Bone marrow (tissue), 2 donors: ENCODE data around the gene LKAAEAR1.
"Not testable (repeated sequence)": the region's sequence is repeated elsewhere in the genome, so short reads cannot be mapped to it uniquely, and the experiment has no call there.

ENCODE experiments used
- DNase-seq, 2 donors: peaks; one replicate each; lab custom pipeline; 2025; lab: John Stamatoyannopoulos, UW

Gene LKAAEAR1

DNA sequence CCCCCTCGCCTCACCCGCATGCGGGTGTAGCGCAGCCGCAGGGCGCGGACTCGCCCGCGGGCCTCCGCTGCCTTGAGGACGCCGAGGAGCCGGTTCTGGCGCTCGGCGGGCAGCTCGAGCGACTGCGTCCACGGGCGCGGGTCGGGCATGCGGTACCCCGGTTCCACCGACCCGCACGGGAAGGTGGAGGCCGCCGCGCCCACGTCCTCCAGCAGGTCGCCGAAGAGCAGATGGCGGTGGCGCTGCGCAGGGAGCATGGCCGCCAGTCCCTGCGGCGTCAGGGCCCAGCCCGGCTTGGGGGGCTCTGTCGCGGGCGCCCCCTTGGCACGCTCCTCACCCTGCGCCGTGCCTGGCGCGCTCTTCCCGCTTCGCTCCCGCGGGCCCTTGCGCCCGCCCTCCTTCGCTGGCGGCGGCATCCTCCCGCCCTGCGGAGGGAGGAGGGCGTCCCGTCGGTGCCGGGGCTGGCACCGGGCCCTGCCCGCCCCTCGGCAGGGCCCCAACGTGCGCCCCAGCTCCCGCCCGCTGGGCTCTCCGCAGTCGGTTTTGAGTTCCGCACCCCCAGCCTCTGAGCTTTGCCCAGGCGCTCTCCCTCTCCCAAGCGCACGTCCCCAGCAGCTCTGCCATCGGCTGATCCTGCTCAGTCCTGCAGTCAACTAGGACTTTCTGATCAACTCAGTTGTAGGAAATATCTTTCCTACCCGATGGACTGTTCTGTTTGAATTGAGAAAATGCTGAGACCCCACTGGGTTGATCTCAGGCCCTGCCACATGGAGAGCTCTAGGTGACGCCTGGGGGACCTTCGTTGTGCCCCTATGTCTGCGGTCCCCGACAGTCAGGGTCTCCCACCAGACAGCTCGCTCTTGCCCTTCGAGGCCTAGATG, at the start of gene LKAAEAR1:
Gene LKAAEAR1 (minus strand): TSS at position 595 of the 881 bp plus-strand sequence. CDS start 179 bp downstream, at position 416.
- no peak for DNase-seq

- no peak for DNase-seq
These were observed 47.2 kb upstream of the LKAAEAR1 start for GRCh38 chr20:64131406-64131805.

DNA sequence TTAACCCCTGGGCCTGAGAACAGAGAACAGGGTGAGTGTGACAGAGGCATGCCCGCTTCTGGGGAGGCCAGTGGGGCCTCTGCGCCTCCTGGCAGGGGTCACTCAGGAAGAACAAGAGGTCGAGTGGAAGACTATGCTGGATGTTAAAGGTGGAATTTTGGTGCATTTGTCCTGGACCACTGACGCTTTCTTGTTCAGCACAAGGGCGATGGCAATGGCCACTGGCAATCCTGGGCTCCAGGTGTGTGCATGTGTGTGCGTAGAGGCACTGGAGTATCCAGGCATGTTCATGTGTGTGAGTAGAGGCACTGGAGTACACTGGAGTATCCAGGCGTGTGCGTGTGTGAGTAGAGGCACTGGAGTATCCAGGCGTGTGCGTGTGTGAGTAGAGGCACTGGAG, 46.7 kb upstream of the LKAAEAR1 start:
- DNase-seq = no peak

DNA sequence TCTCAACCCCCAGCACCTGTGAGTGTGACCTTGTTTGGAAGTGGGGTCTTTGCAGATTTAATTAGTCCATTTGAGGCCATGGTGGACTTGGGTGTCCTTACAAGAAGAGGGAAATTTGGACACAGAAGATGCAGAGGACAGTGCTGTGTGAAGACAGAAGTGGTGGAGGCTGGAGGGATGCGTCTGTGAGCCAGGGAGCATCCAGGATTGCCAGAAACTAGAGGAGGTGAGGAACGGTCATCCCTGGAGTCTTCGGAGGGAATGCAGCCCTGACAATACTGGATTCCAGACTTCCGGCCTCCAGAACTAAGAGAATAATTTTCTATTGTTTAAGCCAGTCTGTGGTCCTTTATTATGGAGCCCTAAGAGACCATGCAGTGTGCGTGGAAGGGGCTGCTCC, 46.1 kb upstream of the LKAAEAR1 start:
- no peak for DNase-seq

GRCh38 chr20:64129146-64129782, 45.1 kb upstream of the LKAAEAR1 start:
- DNase-seq = no peak

DNA sequence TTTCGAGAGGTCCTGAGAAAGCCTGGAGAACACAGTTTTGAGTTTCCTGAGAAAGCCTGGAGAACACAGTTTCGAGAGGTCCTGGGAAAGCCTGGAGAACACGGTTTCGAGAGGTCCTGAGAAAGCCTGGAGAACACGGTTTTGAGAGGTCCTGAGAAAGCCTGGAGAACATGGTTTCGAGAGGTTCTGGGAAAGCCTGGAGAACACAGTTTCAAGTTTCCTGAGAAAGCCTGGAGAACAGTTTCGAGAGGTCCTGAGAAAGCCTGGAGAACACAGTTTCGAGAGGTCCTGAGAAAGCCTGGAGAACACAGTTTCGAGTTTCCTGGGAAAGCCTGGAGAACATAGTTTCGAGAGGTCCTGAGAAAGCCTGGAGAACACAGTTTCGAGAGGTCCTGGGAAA, 39.3 kb upstream of the LKAAEAR1 start:
- DNase-seq = not testable (repeated sequence)

- DNase-seq = not testable (repeated sequence)
These were observed 38.7 kb upstream of the LKAAEAR1 start for GRCh38 chr20:64122927-64123326.

DNA sequence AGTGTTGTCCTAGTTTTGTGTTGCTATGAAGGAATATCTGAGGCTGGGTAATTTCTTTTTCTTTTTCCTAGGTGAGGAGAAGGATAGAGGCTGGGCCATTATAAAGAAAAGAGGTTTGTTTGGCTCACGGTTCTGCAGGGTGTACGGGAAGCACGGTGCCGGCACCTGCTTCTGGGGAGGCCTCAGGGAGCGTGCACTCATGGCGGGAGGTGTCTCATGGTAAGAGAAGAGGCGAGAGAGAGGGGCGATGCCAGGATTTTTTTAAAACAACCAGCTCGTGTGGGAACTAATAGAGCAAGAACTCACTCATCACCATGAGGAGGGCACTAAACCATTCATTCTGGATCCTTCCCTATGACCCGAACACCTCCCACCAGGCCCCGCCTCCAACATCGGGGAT, 37.4 kb upstream of the LKAAEAR1 start:
- no peak for DNase-seq

GRCh38 chr20:64119681-64120341, 35.6 kb upstream of the LKAAEAR1 start:
- DNase-seq = no peak

GRCh38 chr20:64119301-64119680, 35.1 kb upstream of the LKAAEAR1 start:
- DNase-seq = no peak

DNA sequence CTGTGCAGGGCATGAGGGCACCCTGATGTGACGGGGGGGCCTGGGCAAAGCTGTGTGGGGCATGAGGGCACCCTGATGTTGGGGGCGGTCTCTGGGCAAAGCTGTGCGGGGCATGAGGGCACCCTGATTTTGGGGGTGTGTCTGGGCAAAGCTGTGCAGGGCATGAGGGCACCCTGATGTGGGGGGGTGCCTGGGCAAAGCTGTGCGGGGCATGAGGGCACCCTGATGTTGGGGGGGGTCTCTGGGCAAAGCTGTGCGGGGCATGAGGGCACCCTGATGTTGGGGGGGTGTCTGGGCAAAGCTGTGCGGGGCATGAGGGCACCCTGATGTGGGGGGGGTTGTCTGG, 33.2 kb upstream of the LKAAEAR1 start:
- not testable (repeated sequence) for DNase-seq

- no peak for DNase-seq
These were observed 32.6 kb upstream of the LKAAEAR1 start for GRCh38 chr20:64116541-64117431.

GRCh38 chr20:64116016-64116415, 31.8 kb upstream of the LKAAEAR1 start:
- no peak for DNase-seq

GRCh38 chr20:64115171-64115911, 31.1 kb upstream of the LKAAEAR1 start:
- no peak for DNase-seq

- DNase-seq = no peak
These were observed 30.3 kb upstream of the LKAAEAR1 start for GRCh38 chr20:64114356-64114971.

GRCh38 chr20:64113796-64114355, 29.7 kb upstream of the LKAAEAR1 start:
- DNase-seq = no peak

- DNase-seq = no peak
These were observed 29.2 kb upstream of the LKAAEAR1 start for GRCh38 chr20:64113444-64113775.

DNA sequence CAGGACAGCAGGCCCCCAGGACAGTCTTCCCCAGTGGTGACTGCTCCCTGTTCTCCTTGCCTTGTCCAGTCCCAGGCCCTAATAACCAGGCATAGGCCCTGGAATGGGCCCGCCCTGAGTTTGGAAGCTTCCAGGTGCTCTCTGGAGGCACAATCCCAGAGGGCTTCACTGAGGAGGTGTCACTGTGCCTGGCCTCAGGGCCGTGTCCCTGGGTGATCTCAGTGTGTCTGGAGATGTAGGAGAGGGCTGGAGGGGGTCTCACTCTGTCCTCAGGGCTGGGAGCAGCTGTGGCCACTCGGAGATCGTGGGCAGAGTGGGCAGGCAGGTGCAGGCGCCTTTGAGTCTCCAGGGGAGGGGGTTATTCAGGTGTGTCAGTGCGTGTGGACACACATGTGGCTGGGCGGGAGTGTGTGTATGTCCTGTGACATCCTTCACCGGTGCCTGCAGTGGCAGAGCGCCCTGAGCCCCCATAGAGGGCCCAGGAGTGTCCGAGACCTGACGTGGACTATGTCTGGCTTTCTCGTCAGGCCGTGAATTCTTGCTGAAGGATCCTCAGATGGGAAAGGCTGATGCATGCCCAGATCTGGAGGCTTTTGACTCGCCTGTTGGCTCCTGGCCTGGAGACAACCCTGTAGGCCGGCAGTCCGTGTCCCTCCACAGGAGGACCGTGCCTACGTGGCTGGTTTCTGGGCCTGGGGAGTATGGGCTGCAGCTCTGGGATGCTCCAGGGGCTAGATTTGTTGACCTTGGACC, 28.7 kb upstream of the LKAAEAR1 start:
- no peak for DNase-seq

GRCh38 chr20:64111841-64112641, 27.8 kb upstream of the LKAAEAR1 start:
- no peak for DNase-seq
